ENCODE data around the gene TEX28. TPM values are rescaled to one million over a fixed set of nuclear protein-coding genes. Genes with fewer than 3 reads are reported as not detected.

The TEX28 gene
- total and polyA plus RNA-seq, 2 experiments from 2014 or later = not detected

- TF ChIP-seq ZNF462 (CRISPR knock-in tag; IDR thresholded peaks at IDR 0.05) (no peak), REST (IDR thresholded peaks at IDR 0.05; ENCODE audit: unreplicated experiment) (no peak), CTCF (conservative IDR thresholded peaks at IDR 0.05; ENCODE audit: low read depth in 2 of 2) (no peak)
Observed at GRCh38 chrX:154321152-154321551, 26.2 kb upstream of the TEX28 start (continued).

- DNase-seq (ENCODE audit: low spot score) (no peak), ATAC-seq (no peak)
- Histone ChIP-seq H4K20me1 (replicated peaks; ENCODE audit: insufficient read depth) (no peaks in the 10 kb centered on the region), H3F3A (replicated peaks; ENCODE audit: low read depth) (no peaks in the 10 kb centered on the region), H3K79me2 (replicated peaks; ENCODE audit: insufficient read depth) (no peaks in the 10 kb centered on the region), H3K4me3 (no peak overlapping the region), H3K27me3 (ENCODE audit: insufficient read depth) (no peaks in the 10 kb centered on the region), H3K4me2 (no peak overlapping the region), H3K27ac (ENCODE audit: low read depth) (no peak overlapping the region), H3K4me1 (ENCODE audit: insufficient read depth) (no peaks in the 10 kb centered on the region), H3K36me3 (ENCODE audit: insufficient read depth) (no peaks in the 10 kb centered on the region), H3K9me2 (ENCODE audit: insufficient read depth) (no peaks in the 10 kb centered on the region), H2AFZ (no peak overlapping the region)
- Mint-ChIP-seq H3K9me3 (no peaks in the 10 kb centered on the region), H3K27ac (no peak overlapping the region), H3K27me3 (ENCODE audit: insufficient read depth, low read depth, poor library complexity) (peaks cover 3% of the 10 kb centered on the region), H3K4me1 (peaks cover 3% of the 10 kb centered on the region; the same call in 1 of the 3 replicates), H3K36me3 (ENCODE audit: low read depth) (no peaks in the 10 kb centered on the region), H3K4me3 (no peak overlapping the region)
- no peak for TF ChIP-seq EZH2 (IDR thresholded peaks at IDR 0.05; ENCODE audit: low read depth, unreplicated experiment)
- no peak for TF ChIP-seq STAT1 (IDR thresholded peaks at IDR 0.05; ENCODE audit: unreplicated experiment)
Observed at GRCh38 chrX:154320406-154320805, 25.5 kb upstream of the TEX28 start.
